ENCODE measurements around the gene SMR3B.

SMR3B gene

DNA sequence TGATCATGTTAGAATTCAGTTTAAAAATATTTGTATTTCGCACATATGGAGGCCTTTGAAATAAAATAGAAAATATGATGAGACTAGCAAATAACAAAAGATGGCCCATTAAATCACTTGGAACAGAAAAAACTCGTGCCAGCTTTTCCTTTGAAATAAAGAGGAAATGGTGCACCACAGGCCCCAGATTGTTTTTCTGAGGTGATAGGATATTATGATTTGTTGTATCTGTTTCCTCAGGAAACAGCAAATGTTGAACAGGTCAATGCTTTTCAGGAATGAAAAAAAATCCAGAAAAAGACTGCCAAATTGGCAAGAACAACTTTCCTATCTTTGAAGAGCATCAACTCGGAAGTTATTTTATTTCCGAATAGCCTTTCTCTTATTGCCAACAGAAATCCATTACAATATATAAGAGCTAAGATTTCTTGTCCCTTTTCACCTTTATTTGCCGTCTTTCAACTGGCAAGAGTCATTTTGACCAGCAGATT lies at the start of gene SMR3B:
Gene SMR3B, plus strand, starts transcription at position 441 of the 491 bp plus-strand sequence. CDS start 1,380 bp downstream, outside the sequence.
- in situ Hi-C loops (cut with MboI; ENCODE audit: low pct_unique_long_range_greater_than_20kb, low sequenced_read_pairs, unreplicated experiment), result no loop called here
- TF ChIP-seq, protein P1, sequence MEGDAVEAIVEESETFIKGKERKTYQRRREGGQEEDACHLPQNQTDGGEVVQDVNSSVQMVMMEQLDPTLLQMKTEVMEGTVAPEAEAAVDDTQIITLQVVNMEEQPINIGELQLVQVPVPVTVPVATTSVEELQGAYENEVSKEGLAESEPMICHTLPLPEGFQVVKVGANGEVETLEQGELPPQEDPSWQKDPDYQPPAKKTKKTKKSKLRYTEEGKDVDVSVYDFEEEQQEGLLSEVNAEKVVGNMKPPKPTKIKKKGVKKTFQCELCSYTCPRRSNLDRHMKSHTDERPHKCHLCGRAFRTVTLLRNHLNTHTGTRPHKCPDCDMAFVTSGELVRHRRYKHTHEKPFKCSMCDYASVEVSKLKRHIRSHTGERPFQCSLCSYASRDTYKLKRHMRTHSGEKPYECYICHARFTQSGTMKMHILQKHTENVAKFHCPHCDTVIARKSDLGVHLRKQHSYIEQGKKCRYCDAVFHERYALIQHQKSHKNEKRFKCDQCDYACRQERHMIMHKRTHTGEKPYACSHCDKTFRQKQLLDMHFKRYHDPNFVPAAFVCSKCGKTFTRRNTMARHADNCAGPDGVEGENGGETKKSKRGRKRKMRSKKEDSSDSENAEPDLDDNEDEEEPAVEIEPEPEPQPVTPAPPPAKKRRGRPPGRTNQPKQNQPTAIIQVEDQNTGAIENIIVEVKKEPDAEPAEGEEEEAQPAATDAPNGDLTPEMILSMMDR (IDR thresholded peaks at IDR 0.05; ENCODE audit: extremely low read depth, insufficient read depth, missing control alignments), result no peak
- DNase-seq (ENCODE audit: low spot score), result no peak

DNA sequence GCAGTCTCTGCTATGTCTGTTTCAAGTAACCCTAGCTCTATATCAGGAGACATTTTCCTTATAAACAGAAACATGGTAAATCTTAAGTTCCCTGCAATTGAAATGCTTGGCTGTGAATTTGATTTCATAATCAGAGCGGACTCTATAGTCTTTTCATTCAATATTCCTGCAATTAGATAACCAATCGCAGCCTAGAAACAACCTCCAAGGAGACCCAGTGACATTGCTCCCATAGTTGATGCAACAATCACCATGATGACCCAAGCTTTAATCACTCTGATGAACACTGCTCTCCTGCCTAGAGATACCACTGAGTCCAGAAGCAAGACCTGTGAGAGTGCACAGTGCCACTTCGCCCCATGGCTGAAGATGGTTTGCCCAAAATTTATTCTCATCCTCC lies 48.2 kb upstream of the SMR3B start, which contains the start of gene CABS1:
Gene CABS1, plus strand, starts transcription at position 301 of the 400 bp plus-strand sequence. Its CDS starts 59 bp downstream, at position 360.
- TF ChIP-seq, protein P1 (IDR thresholded peaks at IDR 0.05; ENCODE audit: extremely low read depth, insufficient read depth, missing control alignments), result no peak
- no peak for DNase-seq (ENCODE audit: low spot score)
- in situ Hi-C loops (cut with MboI; ENCODE audit: low pct_unique_long_range_greater_than_20kb, low sequenced_read_pairs, unreplicated experiment), result no loop called here

DNA sequence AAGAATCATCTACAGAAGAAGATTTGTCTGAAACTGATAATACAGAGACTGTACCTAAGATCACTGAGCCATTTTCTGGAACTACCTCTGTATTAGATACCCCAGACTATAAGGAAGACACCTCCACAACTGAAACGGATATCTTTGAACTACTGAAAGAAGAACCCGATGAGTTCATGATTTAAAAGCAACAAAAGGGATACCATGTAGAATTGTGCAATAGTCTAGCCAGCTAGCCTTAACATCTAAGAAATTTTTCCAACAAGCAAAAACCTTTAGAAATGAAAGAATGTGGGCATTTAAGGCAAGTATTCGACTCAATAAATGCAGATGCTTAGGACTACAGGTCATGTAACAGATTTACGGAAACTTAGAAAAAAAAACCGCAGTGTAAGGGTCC lies 46.9 kb upstream of the SMR3B start:
- no peak for DNase-seq (ENCODE audit: low spot score)
- TF ChIP-seq, protein P1 (IDR thresholded peaks at IDR 0.05; ENCODE audit: extremely low read depth, insufficient read depth, missing control alignments), result no peak
- in situ Hi-C loops (cut with MboI; ENCODE audit: low pct_unique_long_range_greater_than_20kb, low sequenced_read_pairs, unreplicated experiment), result no loop called here

DNA sequence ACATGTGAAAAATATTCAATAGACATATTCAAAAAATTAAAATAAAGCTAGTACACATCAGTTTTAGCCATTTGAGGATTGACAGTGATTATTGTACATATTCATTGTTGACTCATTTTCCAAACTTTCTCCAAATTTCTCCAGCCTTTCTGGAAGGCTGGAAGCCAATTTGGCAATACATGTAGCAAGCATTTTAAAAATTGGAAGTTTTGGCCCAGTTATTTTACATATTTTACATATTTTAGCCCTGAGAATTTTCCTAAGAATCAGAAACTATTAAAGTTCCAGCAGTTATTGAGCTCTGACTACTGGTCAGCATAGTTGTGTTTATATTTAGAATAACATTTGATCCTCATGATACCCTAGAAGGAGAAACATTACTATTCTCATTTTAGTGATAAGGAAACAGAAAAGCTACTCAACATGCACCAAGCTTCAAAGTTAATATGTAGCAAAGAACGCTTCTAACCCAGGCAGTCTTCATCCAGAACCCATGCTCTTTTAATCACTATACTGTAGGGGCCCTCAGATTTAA lies 45.0 kb upstream of the SMR3B start:
- no peak for DNase-seq (ENCODE audit: low spot score)
- in situ Hi-C loops (cut with MboI; ENCODE audit: low pct_unique_long_range_greater_than_20kb, low sequenced_read_pairs, unreplicated experiment), result no loop called here
- TF ChIP-seq, protein P1 (IDR thresholded peaks at IDR 0.05; ENCODE audit: extremely low read depth, insufficient read depth, missing control alignments), result no peak

DNA sequence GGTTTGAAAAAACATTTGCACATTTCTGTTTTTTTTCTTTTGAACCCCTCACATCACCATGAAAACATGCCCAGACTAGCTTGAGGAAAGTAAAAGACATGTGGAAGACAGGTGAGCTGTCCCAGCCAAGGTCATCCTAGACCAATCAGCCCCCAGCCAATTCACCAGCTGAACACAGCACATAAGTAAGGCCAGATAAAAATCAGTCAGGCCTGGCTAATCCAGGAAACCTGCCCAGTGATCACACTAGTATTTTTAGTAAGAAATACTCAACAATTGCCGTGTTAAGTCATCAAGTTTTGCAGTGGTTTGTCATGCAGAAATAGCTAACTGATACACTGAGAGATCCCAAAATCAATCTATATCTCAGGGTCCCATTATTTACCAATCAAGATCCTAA lies 26.7 kb upstream of the SMR3B start:
- TF ChIP-seq, protein P1 (IDR thresholded peaks at IDR 0.05; ENCODE audit: extremely low read depth, insufficient read depth, missing control alignments), result no peak
- in situ Hi-C loops (cut with MboI; ENCODE audit: low pct_unique_long_range_greater_than_20kb, low sequenced_read_pairs, unreplicated experiment), result no loop called here
- DNase-seq (ENCODE audit: low spot score), result no peak

DNA sequence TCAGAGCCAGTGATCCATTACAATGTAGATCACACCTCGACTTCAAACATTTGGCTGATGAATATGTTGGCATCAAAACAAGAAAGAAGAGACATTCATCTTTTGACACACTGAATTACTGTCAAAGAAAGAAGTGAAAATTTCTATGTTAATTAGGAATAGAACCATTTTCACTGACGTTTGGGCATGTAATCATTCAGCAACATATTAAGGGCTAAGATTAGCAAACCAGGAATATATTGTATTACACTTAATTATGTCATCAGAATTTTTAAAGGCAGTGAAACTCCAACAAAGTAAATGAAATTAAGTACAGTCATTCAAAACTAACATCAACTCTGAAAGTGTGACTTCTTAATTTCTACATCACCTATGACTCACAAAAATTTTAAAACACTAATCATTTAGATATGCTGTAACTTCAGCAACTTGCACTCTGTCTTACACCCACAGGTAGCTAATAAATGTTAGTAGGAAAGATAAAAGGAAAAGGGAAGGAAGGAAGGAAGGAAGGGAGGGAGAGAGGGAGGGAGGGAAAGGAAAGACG lies 23.7 kb upstream of the SMR3B start:
- DNase-seq (ENCODE audit: low spot score), result no peak
- in situ Hi-C loops (cut with MboI; ENCODE audit: low pct_unique_long_range_greater_than_20kb, low sequenced_read_pairs, unreplicated experiment), result no loop called here
- TF ChIP-seq, protein P1 (IDR thresholded peaks at IDR 0.05; ENCODE audit: extremely low read depth, insufficient read depth, missing control alignments), result no peak

Measured in GM13977 (cell line).